Mesenchymal stem cell (in vitro differentiated cells and primary cell): ENCODE data around the gene TOR1B.
"Not testable (repeated sequence)": the region's sequence is repeated elsewhere in the genome, so short reads cannot be mapped to it uniquely, and the experiment has no call there.

Experiments
- DNase-seq: peaks from one replicate; pipeline ENCODE4 v3.0.0-alpha.2; 2013
- H2AFZ ChIP-seq: one replicate; pipeline ENCODE4 v1.6.1; 2013; ENCODE audit warnings: low read depth, mild to moderate bottlenecking, control low read depth, inconsistent platforms, low read length, moderate library complexity
- H2AK5ac ChIP-seq: 2 replicates; pipeline ENCODE4 v1.6.1; 2013; ENCODE audit warnings: low read length, moderate library complexity, mild to moderate bottlenecking, inconsistent platforms; ENCODE audit not compliant: severe bottlenecking
- H2BK120ac ChIP-seq: one replicate; pipeline ENCODE4 v1.6.1; 2013; ENCODE audit warnings: low read depth, mild to moderate bottlenecking, inconsistent platforms, low read length, moderate library complexity
- H2BK12ac ChIP-seq, 2 experiments: one replicate each; pipeline ENCODE4 v1.6.1; 2013; ENCODE audit warnings: inconsistent platforms in 2 of 2, low read length in 2 of 2, mild to moderate bottlenecking in 2 of 2, moderate library complexity in 2 of 2, control low read depth in 1 of 2
- H2BK15ac ChIP-seq: one replicate; pipeline ENCODE4 v1.6.1; 2013; ENCODE audit warnings: mild to moderate bottlenecking, low read depth, inconsistent platforms; ENCODE audit not compliant: poor library complexity, severe bottlenecking
- H2BK5ac ChIP-seq: 2 replicates; pipeline ENCODE4 v1.6.1; 2013; ENCODE audit warnings: low read depth, mild to moderate bottlenecking, low read length, control low read depth, inconsistent platforms; ENCODE audit not compliant: poor library complexity, severe bottlenecking
- H3K14ac ChIP-seq, 2 experiments: one replicate each; pipeline ENCODE4 v1.6.1; 2013; ENCODE audit warnings: inconsistent platforms in 2 of 2, low read length in 2 of 2, control low read depth in 1 of 2, mild to moderate bottlenecking in 1 of 2, moderate library complexity in 1 of 2
- H3K18ac ChIP-seq, 2 experiments: one replicate each; pipeline ENCODE4 v1.6.1; 2013; ENCODE audit warnings: inconsistent platforms in 2 of 2, low read length in 2 of 2, control low read depth in 1 of 2, low read depth in 1 of 2, mild to moderate bottlenecking in 1 of 2
- H3K23ac ChIP-seq, 2 experiments: one replicate each; pipeline ENCODE4 v1.6.1; 2013; ENCODE audit warnings: inconsistent platforms in 2 of 2, low read length in 2 of 2, mild to moderate bottlenecking in 2 of 2, moderate library complexity in 2 of 2, control low read depth in 1 of 2
- H3K27ac ChIP-seq: 2 replicates; pipeline ENCODE4 v1.5.1; 2013; ENCODE audit warnings: mild to moderate bottlenecking, moderate library complexity, low read length, control low read depth, inconsistent platforms; ENCODE audit not compliant: poor library complexity, severe bottlenecking
- H3K27me3 ChIP-seq, 2 experiments: 2 replicates each; pipeline versions ENCODE4 v1.6.1 to v1.7.0; 2013; ENCODE audit warnings: low read length in 2 of 2, mild to moderate bottlenecking in 2 of 2, moderate library complexity in 2 of 2, control low read depth in 1 of 2, inconsistent platforms in 1 of 2; ENCODE audit not compliant: control insufficient read depth in 1 of 2, insufficient read depth in 1 of 2
- H3K36me3 ChIP-seq, 2 experiments: 2 replicates each; pipeline versions ENCODE4 v1.6.1 to v1.7.0; 2013; ENCODE audit warnings: low read length in 2 of 2, control low read depth in 1 of 2, inconsistent platforms in 1 of 2, low read depth in 1 of 2, mild to moderate bottlenecking in 1 of 2; ENCODE audit not compliant: insufficient read depth in 2 of 2, control insufficient read depth in 1 of 2
- H3K4ac ChIP-seq, 2 experiments: one replicate each; pipeline ENCODE4 v1.6.1; 2013; ENCODE audit warnings: inconsistent platforms in 2 of 2, low read length in 2 of 2, mild to moderate bottlenecking in 2 of 2, moderate library complexity in 2 of 2, control low read depth in 1 of 2, low read depth in 1 of 2
- H3K4me1 ChIP-seq: 2 replicates; pipeline ENCODE4 v1.6.1; 2013; ENCODE audit warnings: low read depth, low read length, control low read depth; ENCODE audit not compliant: control insufficient read depth, insufficient read depth
- H3K4me2 ChIP-seq: 2 replicates; pipeline ENCODE4 v1.6.1; 2013; ENCODE audit warnings: low read length, mild to moderate bottlenecking, inconsistent platforms; ENCODE audit not compliant: poor library complexity, severe bottlenecking
- H3K4me3 ChIP-seq, 2 experiments: 2 replicates each; pipeline versions ENCODE4 v1.5.1 to v1.7.0; 2013; ENCODE audit warnings: low read length in 2 of 2, mild to moderate bottlenecking in 2 of 2, control low read depth in 1 of 2, low read depth in 1 of 2; ENCODE audit not compliant: insufficient read depth in 1 of 2
- H3K79me1 ChIP-seq: replicated peaks from 2 replicates; pipeline ENCODE4 v1.6.1; 2013; ENCODE audit warnings: mild to moderate bottlenecking, control low read depth, low read length, inconsistent platforms; ENCODE audit not compliant: poor library complexity, severe bottlenecking
- H3K9ac ChIP-seq: 2 replicates; pipeline ENCODE4 v1.7.0; 2013; ENCODE audit warnings: mild to moderate bottlenecking, low read length, moderate library complexity
- H3K9me3 ChIP-seq: 2 replicates; pipeline ENCODE4 v1.7.0; 2013; ENCODE audit warnings: mild to moderate bottlenecking, low read length; ENCODE audit not compliant: control insufficient read depth
- H4K8ac ChIP-seq: one replicate; pipeline ENCODE4 v1.6.1; 2013; ENCODE audit warnings: inconsistent platforms, mild to moderate bottlenecking, low read length, moderate library complexity
- H4K91ac ChIP-seq: one replicate; pipeline ENCODE4 v1.6.1; 2013; ENCODE audit warnings: mild to moderate bottlenecking, low read length, inconsistent platforms
- WGBS: methylation state at CpG from one replicate; pipeline ENCODE4 v1.1.7; 2013; ENCODE audit warnings: mixed read lengths; 5-methylcytosine and 5-hydroxymethylcytosine counted together

TOR1B gene

DNA sequence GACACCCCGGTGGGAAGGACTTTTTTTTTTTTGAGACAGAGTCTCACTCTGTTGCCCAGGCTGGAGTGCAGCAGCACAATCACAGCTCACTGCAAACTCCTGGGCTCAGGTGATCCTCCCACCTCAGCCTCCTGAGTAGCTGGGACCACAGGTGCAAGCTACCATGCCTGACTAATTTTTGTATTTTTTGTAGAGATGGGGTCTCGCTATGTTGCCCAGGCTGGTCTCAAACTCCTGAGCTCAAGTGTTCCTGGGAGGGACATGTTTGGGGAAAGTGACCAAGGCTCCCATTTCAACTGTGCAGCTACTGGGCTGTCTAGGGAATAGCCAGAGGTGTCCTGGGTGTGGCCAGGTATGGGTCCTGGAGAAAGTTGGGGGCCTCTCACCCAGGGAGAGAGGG is 7.0 kb upstream of the TOR1B start:
- peaks cover 32 to 46% of the 10 kb centered on the region in 2 experiments for H3K27me3 ChIP-seq
- H2BK12ac ChIP-seq, H2BK120ac ChIP-seq, H4K8ac ChIP-seq, H3K9ac ChIP-seq, H3K36me3 ChIP-seq, H3K14ac ChIP-seq, H3K9me3 ChIP-seq, DNase-seq, H3K4me3 ChIP-seq, H3K23ac ChIP-seq, H3K4me2 ChIP-seq, H3K79me1 ChIP-seq, H2BK5ac ChIP-seq, H2BK15ac ChIP-seq, H2AK5ac ChIP-seq, H3K4ac ChIP-seq, H3K4me1 ChIP-seq, H4K91ac ChIP-seq, H3K18ac ChIP-seq, H3K27ac ChIP-seq, H2AFZ ChIP-seq: not testable (repeated sequence)
- 87% methylated on average over 2 of the region's 2 CpGs for WGBS

DNA sequence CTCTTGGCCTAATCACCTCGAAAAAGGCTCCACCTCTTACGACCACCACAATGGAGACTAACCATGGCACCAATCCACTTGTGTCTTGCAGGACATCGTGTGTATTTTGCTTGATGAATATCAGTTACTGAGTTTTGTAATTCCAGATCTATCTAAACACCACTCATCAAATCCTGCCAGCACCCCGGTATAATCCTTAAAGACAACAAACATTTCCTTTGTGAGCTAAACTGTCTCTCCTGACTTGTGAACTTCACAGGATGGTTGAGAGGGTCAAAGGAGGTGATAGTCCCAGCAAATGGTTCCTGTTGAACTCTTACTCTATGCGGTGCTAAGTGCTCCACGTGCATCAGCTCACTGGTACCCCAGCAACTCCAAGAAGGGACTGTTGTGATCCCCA is 4.0 kb upstream of the TOR1B start:
- H3K9me3 ChIP-seq = no peaks in the 10 kb centered on the region
- no peak for DNase-seq
- H2BK120ac ChIP-seq = no peak overlapping the region
- H2AFZ ChIP-seq = no peak overlapping the region
- H3K4ac ChIP-seq = no peak overlapping the region
- no peak overlapping the region for H3K4me2 ChIP-seq
- H3K23ac ChIP-seq = no peak overlapping the region
- WGBS = 64% methylated on average over 6 of the region's 6 CpGs
- H3K27me3 ChIP-seq = peaks cover 24 to 30% of the 10 kb centered on the region in 2 experiments
- no peak overlapping the region for H3K18ac ChIP-seq
- no peak overlapping the region for H2BK12ac ChIP-seq
- H3K4me3 ChIP-seq = no peak overlapping the region
- H3K79me1 ChIP-seq = peaks cover under 1% of the 10 kb centered on the region
- H3K36me3 ChIP-seq = no peaks in the 10 kb centered on the region
- no peak overlapping the region for H2BK5ac ChIP-seq
- no peak overlapping the region for H3K9ac ChIP-seq
- H4K8ac ChIP-seq = no peak overlapping the region
- H2BK15ac ChIP-seq = no peak overlapping the region
- no peak overlapping the region for H2AK5ac ChIP-seq
- H4K91ac ChIP-seq = no peak overlapping the region
- H3K4me1 ChIP-seq = peaks cover 3% of the 10 kb centered on the region
- no peak overlapping the region for H3K27ac ChIP-seq
- no peak overlapping the region for H3K14ac ChIP-seq

DNA sequence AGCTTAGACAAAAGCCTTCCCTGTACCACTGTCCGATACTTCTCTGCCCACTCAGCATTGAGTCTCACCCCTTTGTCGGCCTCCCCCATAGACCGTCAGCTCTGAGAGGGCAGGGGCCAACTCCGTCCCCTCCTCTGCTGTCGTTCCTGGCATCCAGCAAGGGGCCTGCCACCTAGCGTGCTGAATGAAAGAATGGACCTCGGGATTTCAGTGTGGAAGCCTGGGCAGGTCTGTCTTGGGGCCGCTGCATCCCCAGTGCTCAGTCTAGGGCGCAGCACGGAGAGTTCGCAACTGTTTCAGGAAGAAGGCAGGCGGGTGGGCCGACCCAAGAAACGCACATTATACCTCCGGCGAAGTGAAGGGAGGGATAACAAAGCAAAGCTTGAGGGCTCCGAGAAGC is 1.5 kb upstream of the TOR1B start:
- H3K23ac ChIP-seq = no peak overlapping the region
- H4K91ac ChIP-seq = no peak overlapping the region
- no peak overlapping the region for H4K8ac ChIP-seq
- no peaks in the 10 kb centered on the region for H3K9me3 ChIP-seq
- H3K36me3 ChIP-seq = peaks cover 9 to 10% of the 10 kb centered on the region in 2 experiments
- 94% methylated on average over 17 of the region's 17 CpGs for WGBS
- no peak overlapping the region for H3K18ac ChIP-seq
- peaks cover 12% of the 10 kb centered on the region for H3K79me1 ChIP-seq
- H3K4ac ChIP-seq = no peak overlapping the region
- peaks cover 7% of the 10 kb centered on the region for H3K4me1 ChIP-seq
- H2AK5ac ChIP-seq = no peak overlapping the region
- no peak overlapping the region for H2BK120ac ChIP-seq
- no peak overlapping the region for H2BK12ac ChIP-seq
- no peak overlapping the region for H2BK5ac ChIP-seq
- peaks cover 0 to 5% of the 10 kb centered on the region in 2 experiments for H3K27me3 ChIP-seq
- H3K9ac ChIP-seq = no peak overlapping the region
- H2BK15ac ChIP-seq = no peak overlapping the region
- H2AFZ ChIP-seq = no peak overlapping the region
- H3K4me2 ChIP-seq = no peak overlapping the region
- H3K14ac ChIP-seq = no peak overlapping the region
- no peak overlapping the region for H3K4me3 ChIP-seq
- H3K27ac ChIP-seq = no peak overlapping the region
- DNase-seq = no peak

DNA sequence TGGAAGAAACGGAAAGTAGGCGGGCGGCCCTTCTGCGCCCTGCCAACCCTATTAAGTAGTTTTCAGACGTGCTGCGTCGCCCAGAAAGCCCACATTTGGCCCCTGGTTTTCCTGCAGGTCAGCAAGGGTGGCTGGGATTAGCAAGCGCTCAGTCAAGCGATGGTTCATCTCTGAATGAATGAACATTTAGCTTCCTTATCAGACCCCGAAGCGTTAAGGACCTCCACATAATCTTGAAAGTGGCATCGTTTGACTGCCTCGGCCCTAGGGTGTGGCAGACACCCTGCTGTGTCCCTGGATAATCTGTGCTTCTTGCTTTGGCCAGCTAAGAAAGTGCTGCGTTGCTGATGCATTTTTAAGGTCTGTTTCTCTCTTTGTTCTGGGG is 684 bp downstream of the TOR1B start:
- H3K27me3 ChIP-seq = peaks cover 0 to 4% of the 10 kb centered on the region in 2 experiments
- H2AFZ ChIP-seq = peak overlapping the region; percentile 44
- no peak overlapping the region for H3K4ac ChIP-seq
- H3K9me3 ChIP-seq = no peaks in the 10 kb centered on the region
- no peak overlapping the region for H3K14ac ChIP-seq
- peak overlapping the region; percentile 80 for H3K4me2 ChIP-seq
- no peak overlapping the region for H3K23ac ChIP-seq
- no peak overlapping the region for H2AK5ac ChIP-seq
- no peak overlapping the region for H4K91ac ChIP-seq
- H3K27ac ChIP-seq = no peak overlapping the region
- peaks cover 20% of the 10 kb centered on the region for H3K79me1 ChIP-seq
- H3K4me3 ChIP-seq = peak overlapping the region; percentile 91 to 99
- H2BK120ac ChIP-seq = no peak overlapping the region
- H2BK12ac ChIP-seq = no peak overlapping the region
- H3K4me1 ChIP-seq = peaks cover 7% of the 10 kb centered on the region
- 7% methylated on average over 14 of the region's 14 CpGs for WGBS
- no peak overlapping the region for H4K8ac ChIP-seq
- DNase-seq = peak; percentile 45
- peaks cover 15 to 23% of the 10 kb centered on the region in 2 experiments for H3K36me3 ChIP-seq
- H3K18ac ChIP-seq = no peak overlapping the region
- H3K9ac ChIP-seq = peak overlapping the region; percentile 81
- no peak overlapping the region for H2BK5ac ChIP-seq
- no peak overlapping the region for H2BK15ac ChIP-seq
